B cell (primary cell): ENCODE measurements around the gene TESMIN. TPM values are rescaled to one million over a fixed set of nuclear protein-coding genes. Genes with fewer than 3 reads are reported as not detected.

ENCODE experiments used
- ATAC-seq: fragments of 200-7000 bp; cut with Tn5 transposase; one replicate; pipeline ENCODE4 v1.10.0; 2021; ENCODE audit warnings: low read depth, mild to moderate bottlenecking, moderate number of reproducible peaks, moderate library complexity
- CTCF ChIA-PET: fragments of 350-600 bp; sonication (Branson Sonifier 250); formaldehyde crosslinking; loops from one replicate; lab custom pipeline; 2021; ENCODE audit warnings: antibody characterized with exemption, inconsistent platforms; lab: Charles Lee
- POLR2A ChIA-PET: fragments of 350-600 bp; sonication (Branson Sonifier 250); formaldehyde crosslinking; loops from one replicate; lab custom pipeline; 2021; ENCODE audit warnings: antibody characterized with exemption; lab: Charles Lee
- DNase-seq: peaks from one replicate; pipeline ENCODE4 v3.0.0; 2013
- H2AFZ ChIP-seq: 2 replicates; pipeline ENCODE4 v1.6.1; 2012; ENCODE audit warnings: mild to moderate bottlenecking, low read depth, low read length; ENCODE audit not compliant: insufficient read depth, poor library complexity, severe bottlenecking
- H3K27ac ChIP-seq, 2 donors: 1 replicate in 1 of 2; 2 replicates in 1 of 2; pipeline ENCODE4 v1.5.1; 2012 to 2013; ENCODE audit warnings: low read length in 2 of 2, mild to moderate bottlenecking in 2 of 2, moderate library complexity in 1 of 2
- H3K27me3 ChIP-seq, 4 experiments: fragments of 200-600 bp in 1 of 4; sonication (generic) in 1 of 4; replicated peaks in 1 of 4; 1 replicate in 2 of 4; 2 replicates in 2 of 4; pipeline versions ENCODE4 v1.6.1 to v1.7.0; 2013 to 2016; ENCODE audit warnings: low read length in 3 of 4, mild to moderate bottlenecking in 2 of 4, mixed read lengths in 1 of 4, moderate library complexity in 1 of 4; ENCODE audit not compliant: insufficient read depth in 4 of 4, control insufficient read depth in 3 of 4; ENCODE audit errors: control extremely low read depth in 1 of 4
- H3K36me3 ChIP-seq, 2 experiments: replicated peaks in 1 of 2; 1 replicate in 1 of 2; 2 replicates in 1 of 2; pipeline versions ENCODE4 v1.6.1 to v1.7.1; 2013; ENCODE audit warnings: low read length in 1 of 2; ENCODE audit not compliant: insufficient read depth in 2 of 2, control insufficient read depth in 1 of 2; ENCODE audit errors: control extremely low read depth in 1 of 2, extremely low read depth in 1 of 2
- H3K4me1 ChIP-seq, 2 donors: fragments of 200-600 bp in 1 of 2; sonication (generic) in 1 of 2; 1 replicate in 1 of 2; 2 replicates in 1 of 2; pipeline versions ENCODE4 v1.5.1 to v1.6.1; 2013 to 2017; ENCODE audit warnings: low read length in 2 of 2; ENCODE audit not compliant: control insufficient read depth in 2 of 2, insufficient read depth in 2 of 2
- H3K4me2 ChIP-seq: replicated peaks from 2 replicates; pipeline ENCODE3; 2012; ENCODE audit warnings: mild to moderate bottlenecking, low read depth, low read length; ENCODE audit not compliant: poor library complexity, severe bottlenecking
- H3K4me3 ChIP-seq, 5 experiments: fragments of 200-600 bp in 1 of 5; sonication (generic) in 1 of 5; 1 replicate in 3 of 5; 2 replicates in 2 of 5; pipeline versions ENCODE4 v1.5.1 to v1.7.0; 2011 to 2016; ENCODE audit warnings: low read length in 4 of 5, mild to moderate bottlenecking in 4 of 5, low read depth in 2 of 5, control low read depth in 1 of 5, moderate library complexity in 1 of 5; ENCODE audit not compliant: insufficient read depth in 1 of 5; ENCODE audit errors: control extremely low read depth in 1 of 5, extremely low read depth in 1 of 5
- H3K79me2 ChIP-seq: fragments of 200-600 bp; sonication (generic); one replicate; pipeline ENCODE4 v1.6.0; 2016; ENCODE audit warnings: low read length; ENCODE audit not compliant: control insufficient read depth, insufficient read depth
- H3K9ac ChIP-seq: fragments of 200-600 bp; sonication (generic); 2 replicates; pipeline ENCODE4 v1.6.1; 2017; ENCODE audit warnings: mild to moderate bottlenecking, low read length, moderate library complexity
- H3K9me3 ChIP-seq, 3 donors: one replicate each; pipeline versions ENCODE4 v1.6.1 to v1.7.1; 2013; ENCODE audit warnings: low read length in 2 of 3; ENCODE audit not compliant: control insufficient read depth in 2 of 3, insufficient read depth in 1 of 3; ENCODE audit errors: control extremely low read depth in 1 of 3
- H4K20me1 ChIP-seq: 2 replicates; pipeline ENCODE4 v1.6.0; 2012; ENCODE audit warnings: mild to moderate bottlenecking, low read length; ENCODE audit not compliant: insufficient read depth, control insufficient read depth, poor library complexity, severe bottlenecking
- H3K27ac Mint-ChIP-seq: one replicate; pipeline ENCODE4 v1.8.0; 2021; ENCODE audit warnings: mixed read lengths
- H3K27me3 Mint-ChIP-seq: one replicate; pipeline ENCODE4 v1.8.0; 2021; ENCODE audit warnings: mixed read lengths
- H3K4me1 Mint-ChIP-seq: one replicate; pipeline ENCODE4 v1.8.0; 2021; ENCODE audit warnings: mixed read lengths
- H3K4me3 Mint-ChIP-seq: one replicate; pipeline ENCODE4 v1.8.0; 2021; ENCODE audit warnings: mixed read lengths
- H3K9me3 Mint-ChIP-seq: one replicate; pipeline ENCODE4 v1.8.0; 2022; ENCODE audit warnings: mixed read lengths; ENCODE audit not compliant: insufficient read depth
- CTCF ChIP-seq: fragments of 200-600 bp; IDR thresholded peaks from one replicate; pipeline ENCODE4 v1.8.0; 2022; ENCODE audit warnings: antibody characterized with exemption, mild to moderate bottlenecking
- EZH2 ChIP-seq: IDR thresholded peaks from 2 replicates; pipeline ENCODE4 v1.6.1; 2012; ENCODE audit warnings: borderline replicate concordance, low read depth, mild to moderate bottlenecking, moderate library complexity, low read length; ENCODE audit not compliant: insufficient read depth, poor library complexity, severe bottlenecking
- WGBS: methylation state at CpG from one replicate; pipeline ENCODE4 v1.1.5; 2013; ENCODE audit warnings: missing lambda C conversion rate; ENCODE audit not compliant: insufficient coverage; 5-methylcytosine and 5-hydroxymethylcytosine counted together
- intact Hi-C: fragments of 100-400 bp; cut with micrococcal nuclease; formaldehyde crosslinking; loops from one replicate; pipeline ENCODE4 v1.10.0; 2022
- polyA plus RNA-seq: library from polyadenylated mRNA; depleted of rRNA; stranded (reverse); fragments of >200 nt; gene quantifications from 2 replicates; pipeline ENCODE4 v1.2.3, GENCODE V29; 2012
- total RNA-seq, 2 donors: library from RNA; stranded (reverse); fragments of 120-200 nt in 1 of 2; gene quantifications; 1 replicate in 1 of 2; 2 replicates in 1 of 2; pipeline versions ENCODE4 v1.2.3 to v1.2.4, GENCODE V29; 2013 to 2022

The TESMIN gene
- total and polyA plus RNA-seq, 2 donors (not counting 1 experiment from before 2014, with no cell fraction given) = 3.2 to 4.3 TPM

- Mint-ChIP-seq H3K27me3 (no peaks in the 10 kb centered on the region), H3K4me1 (no peaks in the 10 kb centered on the region), H3K27ac (no peak overlapping the region), H3K9me3 (no peaks in the 10 kb centered on the region), H3K4me3 (no peak overlapping the region)
- ATAC-seq (no peak), DNase-seq (no peak)
- Histone ChIP-seq H4K20me1 (no peaks in the 10 kb centered on the region), H2AFZ (no peak overlapping the region), H3K36me3 (peaks cover 0 to 19% of the 10 kb centered on the region in 2 experiments), H3K27ac (no peak overlapping the region), H3K4me2 (no peak overlapping the region), H3K27me3 (no peaks in the 10 kb centered on the region), H3K4me3 (no peak overlapping the region), H3K9ac (no peak overlapping the region), H3K9me3 (no peaks in the 10 kb centered on the region), H3K4me1 (no peaks in the 10 kb centered on the region), H3K79me2 (no peaks in the 10 kb centered on the region)
- 94% methylated on average over 8 of the region's 8 CpGs for WGBS
- CTCF ChIA-PET = no interaction called here
- TF ChIP-seq CTCF (no peak), EZH2 (no peak)
- POLR2A ChIA-PET = no interaction called here
- intact Hi-C loops = no loop called here
Observed at GRCh38 chr11:68766786-68767185, 15.5 kb upstream of the TESMIN start.

DNA sequence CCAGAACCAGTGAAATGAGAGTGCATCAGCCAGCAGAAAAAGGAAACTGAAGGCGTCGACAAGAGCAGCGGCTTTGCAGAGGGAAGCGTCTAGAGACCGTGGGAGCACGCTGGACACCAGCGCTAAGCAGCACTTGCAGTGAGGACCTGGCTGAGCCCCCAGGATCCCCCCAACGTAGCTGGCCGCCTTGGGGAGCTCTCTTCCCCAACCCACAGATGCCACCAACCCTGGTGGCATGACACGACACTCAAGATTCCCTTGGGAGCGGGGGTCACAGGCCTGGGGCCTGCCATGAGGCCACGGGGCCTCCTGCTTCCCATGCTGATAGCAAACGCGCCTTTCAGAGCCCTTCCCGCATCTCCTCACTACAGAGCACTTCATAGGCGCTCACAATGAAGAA is 13.4 kb upstream of the TESMIN start:
- Mint-ChIP-seq H3K27me3 (no peaks in the 10 kb centered on the region), H3K4me1 (no peaks in the 10 kb centered on the region), H3K4me3 (no peak overlapping the region), H3K27ac (no peak overlapping the region), H3K9me3 (no peaks in the 10 kb centered on the region)
- intact Hi-C loops = no loop called here
- H3K4me2 ChIP-seq = no peak overlapping the region
- TF ChIP-seq EZH2 (no peak), CTCF (no peak)
- ATAC-seq = no peak
- CTCF ChIA-PET = interaction anchor here (1.0 kb wide), 1 partner anchor 33 kb away, joined by 3 read pairs; no protein-coding TSS in a partner anchor
- H3K36me3 ChIP-seq = peaks cover 0 to 12% of the 10 kb centered on the region in 2 experiments
- H3K27me3 ChIP-seq = no peaks in the 10 kb centered on the region
- POLR2A ChIA-PET = no interaction called here
- no peaks in the 10 kb centered on the region for H3K4me1 ChIP-seq
- DNase-seq = no peak
- no peak overlapping the region for H3K27ac ChIP-seq
- no peaks in the 10 kb centered on the region for H3K9me3 ChIP-seq
- 78% methylated on average over 11 of the region's 16 CpGs for WGBS
- H3K4me3 ChIP-seq = no peak overlapping the region
- no peaks in the 10 kb centered on the region for H4K20me1 ChIP-seq
- no peak overlapping the region for H3K9ac ChIP-seq
- no peak overlapping the region for H2AFZ ChIP-seq
- no peaks in the 10 kb centered on the region for H3K79me2 ChIP-seq
